HT-29 (cell line): ENCODE results near the gene CELA2A. TPM values are rescaled to one million over a fixed set of nuclear protein-coding genes. Genes with fewer than 3 reads are reported as not detected.
"Not testable (repeated sequence)": the region's sequence is repeated elsewhere in the genome, so short reads cannot be mapped to it uniquely, and the experiment has no call there.

ENCODE experiments used
- DNase-seq: peaks from one replicate; pipeline ENCODE4 v3.0.0-alpha.2; 2015; ENCODE audit warnings: low spot score
- total RNA-seq: library from RNA; depleted of rRNA; stranded (reverse); fragments of >200 nt; shearing (Covaris generic); gene quantifications from 2 replicates; pipeline ENCODE4 v1.2.3, GENCODE V29; 2014

Gene CELA2A
- total RNA-seq, 1 experiment from 2014 or later: not detected

GRCh38 chr1:15424981-15425380 lies 31.6 kb upstream of the CELA2A start:
- no peak for DNase-seq

- DNase-seq: no peak
Measured at GRCh38 chr1:15425521-15425920, 31.0 kb upstream of the CELA2A start.

- no peak for DNase-seq
Measured at GRCh38 chr1:15425958-15426357, 30.6 kb upstream of the CELA2A start.

GRCh38 chr1:15426492-15427279 lies 29.8 kb upstream of the CELA2A start:
- DNase-seq: peak; percentile 79

GRCh38 chr1:15427280-15427666 lies 29.3 kb upstream of the CELA2A start:
- no peak for DNase-seq

GRCh38 chr1:15428252-15428651 lies 28.3 kb upstream of the CELA2A start:
- not testable (repeated sequence) for DNase-seq

GRCh38 chr1:15428815-15429435 lies 27.6 kb upstream of the CELA2A start:
- no peak for DNase-seq

- no peak for DNase-seq
Measured at GRCh38 chr1:15429701-15430149, 26.8 kb upstream of the CELA2A start.

- DNase-seq: peak; percentile 65
Measured at GRCh38 chr1:15430787-15431570, 25.6 kb upstream of the CELA2A start.

- no peak for DNase-seq
Measured at GRCh38 chr1:15431571-15431948, 25.0 kb upstream of the CELA2A start.

- no peak for DNase-seq
Measured at GRCh38 chr1:15432324-15432723, 24.2 kb upstream of the CELA2A start.

GRCh38 chr1:15433471-15433870 lies 23.1 kb upstream of the CELA2A start:
- DNase-seq: no peak

- not testable (repeated sequence) for DNase-seq
Measured at GRCh38 chr1:15434739-15435138, 21.8 kb upstream of the CELA2A start.

- DNase-seq: no peak
Measured at GRCh38 chr1:15435239-15436077, 21.1 kb upstream of the CELA2A start.

- DNase-seq: no peak
Measured at GRCh38 chr1:15436881-15437442, 19.6 kb upstream of the CELA2A start.

- DNase-seq: no peak
Measured at GRCh38 chr1:15439325-15439724, 17.2 kb upstream of the CELA2A start.

GRCh38 chr1:15440357-15440756 lies 16.2 kb upstream of the CELA2A start:
- DNase-seq: no peak

GRCh38 chr1:15441247-15441646 lies 15.3 kb upstream of the CELA2A start:
- no peak for DNase-seq

- no peak for DNase-seq
Measured at GRCh38 chr1:15442119-15442518, 14.4 kb upstream of the CELA2A start.

- DNase-seq: no peak
Measured at GRCh38 chr1:15442759-15443158, 13.8 kb upstream of the CELA2A start.

GRCh38 chr1:15443281-15443680 lies 13.3 kb upstream of the CELA2A start:
- no peak for DNase-seq
